Inflammatory macrophage (primary cell): ENCODE measurements around the gene SEPTIN3.

Experiments used
- DNase-seq, 2 donors: peaks; one replicate each; pipeline ENCODE4 v3.0.0-alpha.2; 2020 to 2022
- total RNA-seq, 18 experiments: gene quantifications; one replicate each; lab custom pipeline; 2026; ENCODE audit warnings: mixed read lengths in 6 of 18, inconsistent platforms in 2 of 18; lab: John Stamatoyannopoulos, UW

SEPTIN3 gene
- total RNA-seq: 0.39 to 4.2 (median 1.3) reads per million in 18 experiments

- DNase-seq: no peak
These were observed at the start of gene SEPTIN3 for GRCh38 chr22:41969110-41969646. Gene SEPTIN3, plus strand, starts transcription at chr22:41969443. Its CDS starts 2,050 bp downstream, at chr22:41971493.

GRCh38 chr22:41920271-41920976 is 48.8 kb upstream of the SEPTIN3 start:
- DNase-seq: no peak

- DNase-seq: no peak
These were observed 46.9 kb upstream of the SEPTIN3 start for GRCh38 chr22:41922328-41922727.

GRCh38 chr22:41922940-41923594 is 46.2 kb upstream of the SEPTIN3 start:
- DNase-seq: no peak

GRCh38 chr22:41923595-41924276 is 45.5 kb upstream of the SEPTIN3 start:
- no peak for DNase-seq

- DNase-seq: peak; percentile 33 to 44
These were observed 43.3 kb upstream of the SEPTIN3 start for GRCh38 chr22:41925783-41926460.

- DNase-seq: no peak
These were observed 41.4 kb upstream of the SEPTIN3 start for GRCh38 chr22:41927813-41928212.

GRCh38 chr22:41928593-41929417 is 40.4 kb upstream of the SEPTIN3 start:
- no peak for DNase-seq

GRCh38 chr22:41929418-41929810 is 39.8 kb upstream of the SEPTIN3 start:
- no peak for DNase-seq

GRCh38 chr22:41931701-41932269 is 37.5 kb upstream of the SEPTIN3 start:
- DNase-seq: no peak

GRCh38 chr22:41932353-41932752 is 36.9 kb upstream of the SEPTIN3 start:
- no peak for DNase-seq

- DNase-seq: no peak
These were observed 35.6 kb upstream of the SEPTIN3 start for GRCh38 chr22:41933411-41934177.

- no peak for DNase-seq
These were observed 34.8 kb upstream of the SEPTIN3 start for GRCh38 chr22:41934284-41935014.

- no peak for DNase-seq
These were observed 34.3 kb upstream of the SEPTIN3 start for GRCh38 chr22:41935015-41935351.

GRCh38 chr22:41935509-41935908 is 33.7 kb upstream of the SEPTIN3 start:
- DNase-seq: no peak

GRCh38 chr22:41936894-41937169 is 32.4 kb upstream of the SEPTIN3 start:
- DNase-seq: no peak

- peak; percentile 9 to 44 for DNase-seq
These were observed 29.0 kb upstream of the SEPTIN3 start for GRCh38 chr22:41939981-41940831.

- DNase-seq: peak; percentile 75 to 77
These were observed 28.1 kb upstream of the SEPTIN3 start for GRCh38 chr22:41940832-41941765.
